SKM-1 (cell line): Measurements from ENCODE around the gene C1orf53.
"Not testable (repeated sequence)": the region's sequence is repeated elsewhere in the genome, so short reads cannot be mapped to it uniquely, and the experiment has no call there.

Source experiments
- DNase-seq: peaks from one replicate; lab custom pipeline; 2025; ENCODE audit not compliant: unreplicated experiment; lab: John Stamatoyannopoulos, UW

Gene C1orf53

GRCh38 chr1:197902454-197903195 lies at the start of gene C1orf53:
TSS of gene C1orf53 (plus strand) at chr1:197902630. CDS start at chr1:197902650, 20 bp downstream.
- peak; percentile 73 for DNase-seq

GRCh38 chr1:197855751-197856150 lies 46.7 kb upstream of the C1orf53 start:
- not testable (repeated sequence) for DNase-seq

- DNase-seq = no peak
Measured at GRCh38 chr1:197857477-197857876, 45.0 kb upstream of the C1orf53 start.

- no peak for DNase-seq
Measured at GRCh38 chr1:197859024-197859423, 43.4 kb upstream of the C1orf53 start.

- no peak for DNase-seq
Measured at GRCh38 chr1:197862221-197862620, 40.2 kb upstream of the C1orf53 start.

GRCh38 chr1:197862671-197863070 lies 39.8 kb upstream of the C1orf53 start:
- DNase-seq = no peak

GRCh38 chr1:197865809-197866208 lies 36.6 kb upstream of the C1orf53 start:
- no peak for DNase-seq

GRCh38 chr1:197868751-197869489 lies 33.5 kb upstream of the C1orf53 start:
- peak; percentile 68 for DNase-seq

- no peak for DNase-seq
Measured at GRCh38 chr1:197869490-197870077, 32.8 kb upstream of the C1orf53 start.

- no peak for DNase-seq
Measured at GRCh38 chr1:197876894-197877293, 25.5 kb upstream of the C1orf53 start.

GRCh38 chr1:197880385-197880784 lies 22.0 kb upstream of the C1orf53 start:
- not testable (repeated sequence) for DNase-seq

- not testable (repeated sequence) for DNase-seq
Measured at GRCh38 chr1:197882241-197882640, 20.2 kb upstream of the C1orf53 start.

- no peak for DNase-seq
Measured at GRCh38 chr1:197884173-197884572, 18.3 kb upstream of the C1orf53 start.

- DNase-seq = no peak
Measured at GRCh38 chr1:197890936-197891335, 11.5 kb upstream of the C1orf53 start.

- no peak for DNase-seq
Measured at GRCh38 chr1:197892684-197893083, 9.7 kb upstream of the C1orf53 start.

GRCh38 chr1:197896301-197896700 lies 6.1 kb upstream of the C1orf53 start:
- no peak for DNase-seq

GRCh38 chr1:197899037-197899436 lies 3.4 kb upstream of the C1orf53 start:
- DNase-seq = no peak

GRCh38 chr1:197902131-197902453 lies 338 bp upstream of the C1orf53 start:
- no peak for DNase-seq

- no peak for DNase-seq
Measured at GRCh38 chr1:197903196-197903514, 725 bp downstream of the C1orf53 start.

GRCh38 chr1:197904126-197904787 lies 1.8 kb downstream of the C1orf53 start:
- no peak for DNase-seq

- no peak for DNase-seq
Measured at GRCh38 chr1:197905699-197906351, 3.4 kb downstream of the C1orf53 start.
